ENCODE data around the gene PPP3CA.
A peak's percentile ranks its signal among the peaks of the same experiment; 100 is the strongest.

The PPP3CA gene

GRCh38 chr4:101174679-101175345, 172.5 kb downstream of the PPP3CA start:
- no peak for DNase-seq (ENCODE audit: low read depth)
- H3K4me3 ChIP-seq (ENCODE audit: low read depth, low read length), result no peak overlapping the region
- no peak for TF ChIP-seq POLR2A (IDR thresholded peaks at IDR 0.05; ENCODE audit: extremely low read depth, insufficient read length)
- TF ChIP-seq MYC (IDR thresholded peaks at IDR 0.05; ENCODE audit: low read depth, low read length), result no peak
- no peak for TF ChIP-seq CTCF (IDR thresholded peaks at IDR 0.05; ENCODE audit: low read depth, low read length)
- no peak for TF ChIP-seq MAX (IDR thresholded peaks at IDR 0.05; ENCODE audit: low read depth, low read length)

- DNase-seq (ENCODE audit: low read depth), result no peak
- H3K4me3 ChIP-seq (ENCODE audit: low read depth, low read length), result no peak overlapping the region
- TF ChIP-seq CTCF (IDR thresholded peaks at IDR 0.05; ENCODE audit: low read depth, low read length) (no peak), MYC (IDR thresholded peaks at IDR 0.05; ENCODE audit: low read depth, low read length) (no peak), POLR2A (IDR thresholded peaks at IDR 0.05; ENCODE audit: extremely low read depth, insufficient read length) (no peak), MAX (IDR thresholded peaks at IDR 0.05; ENCODE audit: low read depth, low read length) (no peak)
These were observed 175.0 kb downstream of the PPP3CA start for GRCh38 chr4:101172369-101172768.

GRCh38 chr4:101171747-101172146, 175.6 kb downstream of the PPP3CA start:
- DNase-seq (ENCODE audit: low read depth), result no peak
- no peak for TF ChIP-seq CTCF (IDR thresholded peaks at IDR 0.05; ENCODE audit: low read depth, low read length)
- TF ChIP-seq POLR2A (IDR thresholded peaks at IDR 0.05; ENCODE audit: extremely low read depth, insufficient read length), result no peak
- TF ChIP-seq MAX (IDR thresholded peaks at IDR 0.05; ENCODE audit: low read depth, low read length), result no peak
- TF ChIP-seq MYC (IDR thresholded peaks at IDR 0.05; ENCODE audit: low read depth, low read length), result no peak
- H3K4me3 ChIP-seq (ENCODE audit: low read depth, low read length), result no peak overlapping the region

GRCh38 chr4:101169044-101170014, 178.0 kb downstream of the PPP3CA start:
- peak; percentile 48; the same call in 1 of the 2 replicates for TF ChIP-seq MAX (IDR thresholded peaks at IDR 0.05; ENCODE audit: low read depth, low read length)
- TF ChIP-seq MYC (IDR thresholded peaks at IDR 0.05; ENCODE audit: low read depth, low read length), result no peak
- peak; percentile 68 for TF ChIP-seq CTCF (IDR thresholded peaks at IDR 0.05; ENCODE audit: low read depth, low read length)
- no peak overlapping the region for H3K4me3 ChIP-seq (ENCODE audit: low read depth, low read length)
- peak; percentile 85 for DNase-seq (ENCODE audit: low read depth)

- no peak for TF ChIP-seq CTCF (IDR thresholded peaks at IDR 0.05; ENCODE audit: low read depth, low read length)
- no peak for TF ChIP-seq POLR2A (IDR thresholded peaks at IDR 0.05; ENCODE audit: extremely low read depth, insufficient read length)
- TF ChIP-seq MYC (IDR thresholded peaks at IDR 0.05; ENCODE audit: low read depth, low read length), result no peak
- TF ChIP-seq MAX (IDR thresholded peaks at IDR 0.05; ENCODE audit: low read depth, low read length), result no peak
- peak; percentile 27 for DNase-seq (ENCODE audit: low read depth)
These were observed 183.4 kb downstream of the PPP3CA start for GRCh38 chr4:101163936-101164335.

More at GRCh38 chr4:101163936-101164335, 183.4 kb downstream of the PPP3CA start:
- H3K4me3 ChIP-seq (ENCODE audit: low read depth, low read length), result no peak overlapping the region

Measured in NB4 (cell line).